GM19467 (cell line): ENCODE data around the gene IPO11.
"Not testable (repeated sequence)": the region's sequence is repeated elsewhere in the genome, so short reads cannot be mapped to it uniquely, and the experiment has no call there.

Experiments used
- ATAC-seq: cut with Tn5 transposase; IDR thresholded peaks from one replicate; pipeline ENCODE4 v1.9.1; 2021; ENCODE audit warnings: mild to moderate bottlenecking, moderate library complexity; ENCODE audit not compliant: unreplicated experiment

Gene IPO11

DNA sequence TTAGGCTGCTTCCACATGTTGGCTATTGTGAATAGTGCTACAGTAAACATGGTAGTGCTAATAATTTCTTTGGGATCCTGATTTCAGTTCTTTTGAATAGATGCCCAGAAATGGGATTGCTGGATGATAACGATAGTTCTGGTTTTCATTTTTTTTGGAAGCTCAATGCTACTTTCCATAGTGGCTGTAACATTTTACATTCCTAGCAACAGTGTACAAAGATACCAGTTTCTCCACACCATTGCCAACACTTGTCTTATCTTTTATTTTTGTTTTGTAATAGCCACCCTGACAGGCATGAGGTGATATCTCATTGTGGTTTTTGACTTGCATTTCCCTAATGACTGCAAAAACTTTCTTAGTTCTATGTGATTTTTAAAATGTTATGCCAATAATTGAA is 97.2 kb downstream of the IPO11 start:
- no peak for ATAC-seq

DNA sequence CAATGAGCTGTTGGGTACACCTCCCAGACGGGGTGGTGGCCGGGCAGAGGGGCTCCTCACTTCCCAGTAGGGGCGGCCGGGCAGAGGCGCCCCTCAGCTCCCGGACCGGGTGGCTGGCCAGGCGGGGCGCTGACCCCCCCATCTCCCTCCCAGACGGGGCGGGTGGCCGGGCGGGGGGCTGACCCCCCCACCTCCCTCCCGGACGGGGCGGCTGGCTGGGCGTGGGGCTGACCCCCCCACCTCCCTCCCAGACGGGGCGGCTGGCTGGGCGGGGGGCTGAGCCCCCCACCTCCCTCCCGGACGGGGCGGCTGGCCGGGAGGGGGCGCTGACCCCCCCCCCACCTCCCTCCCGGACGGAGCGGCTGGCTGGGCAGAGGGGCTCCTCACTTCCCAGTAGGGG is 100.5 kb downstream of the IPO11 start:
- ATAC-seq: not testable (repeated sequence)

DNA sequence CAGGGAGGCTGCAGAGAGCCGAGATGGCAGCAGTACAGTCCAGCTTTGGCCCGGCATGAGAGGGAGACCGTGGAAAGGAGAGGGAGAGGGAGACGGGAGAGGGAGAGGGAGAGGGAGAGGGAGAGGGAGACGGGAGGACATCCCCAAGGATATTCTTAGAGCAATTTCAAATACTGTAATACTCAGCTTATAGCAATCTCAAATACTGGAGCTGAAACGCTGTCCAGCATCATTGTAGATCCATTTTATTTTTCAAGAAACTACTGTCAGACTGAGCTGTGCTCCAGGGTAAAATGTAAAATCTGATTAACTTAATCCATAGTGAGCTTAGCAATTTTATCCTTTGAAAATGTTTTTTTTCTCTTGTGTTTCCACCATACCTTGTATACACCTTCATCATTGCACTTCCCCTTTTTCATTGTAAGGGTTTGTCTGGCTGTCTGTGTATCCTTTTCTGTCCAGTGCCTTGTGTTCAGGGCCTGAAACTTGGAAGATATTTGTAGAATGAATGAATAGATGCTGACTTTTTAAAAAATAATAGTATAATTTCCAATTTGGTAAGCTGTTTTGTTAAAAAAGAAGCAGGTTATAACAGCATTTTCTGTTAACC is 102.1 kb downstream of the IPO11 start:
- ATAC-seq: no peak

DNA sequence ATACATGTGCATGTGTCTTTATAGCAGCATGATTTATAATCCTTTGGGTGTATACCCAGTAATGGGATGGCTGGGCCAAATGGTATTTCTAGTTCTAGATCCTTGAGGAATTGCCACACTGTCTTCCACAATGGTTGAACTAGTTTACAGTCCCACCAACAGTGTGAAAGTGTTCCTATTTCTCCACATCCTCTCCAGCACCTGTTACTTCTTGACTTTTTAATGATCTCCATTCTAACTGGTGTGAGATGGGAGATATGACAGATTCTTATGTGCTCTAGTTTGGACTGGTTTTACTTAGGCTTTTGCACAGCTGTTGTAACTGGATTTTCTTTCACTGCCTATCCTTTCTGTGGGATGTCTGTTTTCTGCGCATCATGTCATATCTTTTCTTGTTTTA is 108.2 kb downstream of the IPO11 start:
- not testable (repeated sequence) for ATAC-seq

DNA sequence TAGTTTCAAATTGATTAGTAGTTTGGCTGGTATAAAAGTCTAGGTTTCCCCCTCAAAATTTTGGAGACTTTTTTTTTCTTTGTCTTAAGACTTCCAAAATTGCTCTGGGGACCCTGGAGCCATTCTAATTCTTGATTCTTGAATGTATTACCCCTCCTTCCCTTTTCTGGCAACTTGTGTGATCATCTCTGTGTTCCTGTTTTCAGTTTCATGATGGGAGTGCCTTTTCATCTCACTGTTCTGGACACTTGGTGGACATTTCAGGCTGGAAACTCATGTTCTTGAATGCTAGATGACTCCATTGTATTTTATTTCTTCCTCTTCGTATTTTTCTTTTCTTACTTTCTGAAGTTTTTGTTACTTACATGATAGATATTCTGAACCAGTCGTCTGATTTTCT is 108.8 kb downstream of the IPO11 start:
- ATAC-seq: no peak

DNA sequence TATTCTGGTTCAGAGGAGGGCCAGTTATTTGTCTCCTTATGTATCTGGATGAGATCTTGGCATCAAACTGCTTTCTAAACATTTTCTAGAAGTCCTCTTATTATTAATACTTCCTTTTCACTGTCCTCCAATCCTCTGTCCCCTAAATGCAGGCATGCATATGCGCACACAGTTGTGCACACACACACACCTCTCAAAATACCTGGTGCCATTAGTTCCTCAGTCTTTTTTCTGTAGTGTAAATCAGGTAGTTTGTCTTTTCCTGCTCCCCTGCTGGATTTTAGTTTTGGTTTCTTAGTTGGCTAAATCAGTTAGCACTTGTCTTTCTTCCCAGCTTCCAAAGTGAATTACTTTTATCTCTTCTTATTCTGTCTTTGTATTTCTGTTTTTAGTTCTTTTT is 110.2 kb downstream of the IPO11 start:
- ATAC-seq: no peak

DNA sequence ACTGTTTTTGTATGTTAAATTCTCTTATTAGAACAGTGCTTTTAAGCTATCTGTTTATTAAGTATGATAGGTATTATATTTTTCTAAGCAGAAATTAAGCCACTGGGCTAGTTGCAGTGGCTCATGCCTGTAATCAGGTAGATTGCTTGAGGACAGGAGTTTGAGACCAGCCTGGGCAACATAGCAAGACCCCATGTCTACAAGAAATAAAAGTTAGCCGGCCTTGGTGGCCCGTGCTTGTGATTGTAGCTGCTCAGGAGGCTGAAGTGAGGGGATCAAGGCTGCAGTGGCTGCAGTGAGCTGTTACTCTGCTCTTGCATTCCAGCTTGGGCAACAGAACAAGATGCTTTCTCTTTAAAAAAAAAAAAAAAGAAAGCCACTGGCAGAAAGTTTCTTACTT is 121.0 kb downstream of the IPO11 start:
- no peak for ATAC-seq

DNA sequence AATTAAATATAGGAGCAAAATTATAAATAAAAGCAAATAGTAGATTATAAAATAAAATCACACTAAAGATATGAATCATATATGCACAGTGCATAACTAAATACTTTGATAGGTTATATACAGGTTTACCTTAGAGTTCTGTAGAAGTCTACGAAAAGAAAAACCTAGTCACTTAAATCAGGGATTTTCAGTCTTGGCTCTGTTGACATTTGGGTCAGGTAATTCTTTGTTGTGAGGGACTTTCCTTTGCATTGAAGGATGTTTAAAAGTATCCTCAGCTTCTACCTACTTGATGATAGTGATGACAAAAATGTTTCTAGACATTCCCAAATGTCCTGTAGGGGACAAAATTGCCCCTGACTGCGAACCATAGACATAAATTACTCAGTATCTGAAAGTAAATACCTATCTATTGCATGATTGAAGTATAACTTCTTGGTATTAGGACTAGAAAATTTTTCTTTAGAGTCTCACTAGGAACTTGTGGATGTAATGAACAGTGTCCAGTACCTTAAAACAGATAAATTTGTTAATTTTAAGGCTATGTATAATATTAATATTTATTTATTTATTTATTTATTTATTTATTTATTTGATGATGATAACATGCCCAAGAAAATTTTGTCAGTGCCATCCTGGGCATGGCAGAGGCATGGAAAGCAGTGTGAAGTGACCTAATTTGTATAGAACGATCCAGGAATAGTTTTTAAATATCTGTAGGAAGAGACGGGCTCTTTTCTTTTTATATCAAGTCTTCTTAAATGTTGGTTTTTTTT is 122.1 kb downstream of the IPO11 start:
- ATAC-seq: no peak

DNA sequence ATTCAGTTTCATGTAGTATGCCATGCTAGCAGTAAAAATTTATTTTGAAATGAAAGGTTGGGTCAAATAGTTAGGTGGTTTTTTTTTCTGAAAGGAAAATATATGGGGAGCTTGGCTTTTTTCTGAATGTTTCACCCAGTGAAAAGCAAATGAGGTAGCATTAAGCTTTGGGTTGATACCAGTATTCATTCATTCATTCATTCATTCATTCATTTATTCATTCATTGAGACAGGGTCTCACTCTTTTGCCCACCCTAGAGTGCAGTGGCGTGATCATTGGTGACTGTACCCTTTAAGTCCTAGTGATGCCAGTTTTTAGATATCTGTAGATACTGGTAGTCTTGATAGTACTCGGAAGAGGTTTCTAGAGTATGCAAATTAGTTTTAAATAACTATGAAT is 123.7 kb downstream of the IPO11 start:
- ATAC-seq: no peak

DNA sequence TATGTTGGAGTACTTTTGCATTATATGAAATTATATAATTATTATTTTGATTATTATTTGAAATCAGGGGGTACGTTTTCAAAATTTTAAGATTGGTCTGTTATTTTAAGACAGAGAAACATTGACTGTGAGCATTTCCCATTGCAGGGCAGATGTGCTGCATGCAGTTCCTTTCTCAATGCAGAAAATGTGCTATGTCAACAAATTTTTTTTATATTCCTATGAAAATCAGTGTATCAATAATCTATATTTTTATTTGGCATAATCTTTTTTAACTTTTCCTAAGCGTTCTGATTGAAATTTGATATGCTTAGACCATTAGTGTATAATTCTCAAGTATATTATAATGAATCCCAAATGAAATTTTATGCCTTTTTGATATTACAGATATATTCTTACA is 124.2 kb downstream of the IPO11 start:
- ATAC-seq: no peak

DNA sequence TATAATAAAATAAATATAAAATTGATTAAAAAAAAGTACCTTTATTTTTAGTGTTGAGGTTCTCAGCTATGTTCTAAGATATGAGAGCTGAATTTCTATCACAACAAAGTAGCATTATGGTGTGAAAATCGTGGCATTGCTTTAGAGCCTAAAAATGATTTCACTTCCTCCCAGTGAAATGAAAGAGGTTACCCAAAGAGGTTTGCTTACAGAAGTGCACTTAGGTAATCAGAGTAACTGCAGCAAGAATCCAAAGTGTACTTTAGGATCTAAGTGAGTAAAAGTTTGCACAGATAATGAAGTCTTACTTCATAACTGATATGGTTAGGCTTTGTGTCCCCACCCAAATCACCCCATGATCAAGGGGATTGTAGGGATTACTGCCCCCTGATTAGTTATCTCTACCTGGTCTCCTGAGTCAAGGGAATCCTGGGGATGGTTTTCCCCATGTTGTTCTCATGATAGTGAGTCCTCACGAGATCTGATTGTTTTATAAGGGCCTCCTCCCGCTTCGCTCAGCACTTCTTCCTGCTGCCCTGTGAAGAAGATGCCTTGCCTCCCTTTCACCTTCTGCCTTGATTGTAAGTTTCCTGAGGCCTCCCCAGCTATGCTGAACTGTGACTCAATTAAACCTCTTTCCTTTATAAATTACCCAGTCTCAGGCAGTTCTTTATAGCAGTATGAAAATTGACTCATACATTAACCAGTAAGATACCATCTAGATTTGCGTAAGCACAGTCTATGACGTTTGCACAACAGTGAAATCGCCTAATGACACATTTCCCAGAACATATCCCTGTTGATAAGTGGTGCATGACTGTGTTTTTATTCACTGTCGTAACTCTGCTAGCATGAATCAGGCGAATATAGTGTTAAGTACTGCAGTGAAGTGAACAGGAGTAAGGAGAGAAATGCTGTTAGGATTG is 125.7 kb downstream of the IPO11 start:
- no peak for ATAC-seq

DNA sequence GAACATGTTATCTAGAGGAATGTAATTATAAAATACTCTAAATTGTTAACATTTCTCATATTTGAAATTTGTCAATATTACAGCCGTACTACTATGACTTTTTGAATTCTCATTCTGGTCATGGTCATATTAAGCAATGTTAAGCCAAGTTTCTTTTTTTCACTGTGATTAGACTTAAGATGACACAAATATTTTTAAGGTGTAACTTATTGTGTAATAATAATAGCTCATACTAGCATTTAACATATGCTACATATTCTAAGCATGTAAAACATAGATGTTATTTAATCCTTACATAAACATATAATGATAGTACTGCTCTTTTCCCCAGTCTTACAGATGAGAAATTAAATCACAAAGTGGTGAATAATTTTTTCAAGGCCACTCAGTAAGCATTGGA is 130.2 kb downstream of the IPO11 start:
- no peak for ATAC-seq

DNA sequence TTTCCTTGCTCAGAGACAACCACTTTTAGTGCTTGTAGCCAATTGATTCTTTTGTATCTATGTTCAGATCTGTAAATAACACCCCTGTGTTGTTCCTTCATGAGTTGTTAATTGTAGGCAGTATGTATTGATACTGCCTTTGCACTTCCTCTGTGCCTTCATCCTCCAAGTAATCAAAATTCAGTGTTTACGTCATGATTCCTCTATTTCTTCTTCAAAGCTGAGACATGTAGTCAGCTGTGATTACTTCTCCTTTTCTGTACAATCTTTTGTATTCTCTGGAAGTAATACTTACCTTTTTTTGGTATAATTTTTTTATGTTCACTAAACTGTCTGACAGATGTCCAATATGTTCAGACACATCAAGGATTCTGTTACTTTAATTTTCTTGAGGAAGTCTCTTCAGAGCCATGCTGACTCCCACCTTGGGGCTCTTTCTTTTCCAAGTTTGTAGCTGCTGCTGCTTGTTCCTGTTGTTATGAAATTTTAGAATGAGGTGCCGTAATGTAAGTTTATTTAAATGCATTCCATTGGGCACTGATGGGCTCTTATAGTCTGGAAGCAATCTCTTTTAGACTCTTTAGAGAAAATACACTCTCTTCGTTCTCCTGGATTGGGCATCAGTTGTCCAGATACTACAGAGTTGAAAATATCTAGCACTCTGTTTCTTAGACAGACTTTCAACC is 135.5 kb downstream of the IPO11 start:
- ATAC-seq: no peak

DNA sequence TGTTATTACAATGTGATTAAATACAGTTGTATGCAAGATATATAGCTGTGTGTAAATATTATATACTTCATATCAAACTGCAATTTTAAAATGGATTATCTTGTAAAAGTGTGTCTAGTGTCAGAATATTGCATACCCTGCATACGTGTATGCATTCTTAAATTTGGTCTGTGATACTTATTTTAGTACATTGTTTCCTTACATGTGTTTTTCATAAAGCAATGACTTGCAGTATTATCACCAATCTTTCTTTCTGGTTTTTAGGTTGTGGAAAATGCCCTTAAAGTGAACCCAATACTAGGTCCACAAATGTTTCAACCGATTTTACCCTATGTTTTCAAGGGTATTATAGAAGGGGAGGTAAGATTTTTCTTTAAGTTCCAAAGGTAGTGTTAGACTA is 137.5 kb downstream of the IPO11 start:
- no peak for ATAC-seq

DNA sequence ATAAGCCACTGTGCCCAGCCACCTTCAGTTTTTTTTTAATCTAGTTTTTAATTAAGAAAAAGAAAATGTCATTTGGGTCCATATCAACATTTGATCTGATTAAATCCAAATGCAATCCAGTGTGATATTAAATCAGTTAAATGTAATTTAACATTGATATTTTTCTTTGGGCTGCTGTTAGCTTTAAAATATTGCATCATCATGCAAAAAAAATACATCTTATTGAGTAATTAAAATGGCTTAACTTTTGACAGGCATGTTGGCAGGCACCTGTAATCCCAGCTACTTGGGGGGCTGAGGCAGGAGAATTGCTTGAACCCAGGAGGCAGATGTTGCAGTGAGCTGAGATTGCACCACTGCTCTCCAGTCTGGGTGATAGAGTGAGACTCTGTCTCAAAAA is 143.4 kb downstream of the IPO11 start:
- ATAC-seq: no peak

DNA sequence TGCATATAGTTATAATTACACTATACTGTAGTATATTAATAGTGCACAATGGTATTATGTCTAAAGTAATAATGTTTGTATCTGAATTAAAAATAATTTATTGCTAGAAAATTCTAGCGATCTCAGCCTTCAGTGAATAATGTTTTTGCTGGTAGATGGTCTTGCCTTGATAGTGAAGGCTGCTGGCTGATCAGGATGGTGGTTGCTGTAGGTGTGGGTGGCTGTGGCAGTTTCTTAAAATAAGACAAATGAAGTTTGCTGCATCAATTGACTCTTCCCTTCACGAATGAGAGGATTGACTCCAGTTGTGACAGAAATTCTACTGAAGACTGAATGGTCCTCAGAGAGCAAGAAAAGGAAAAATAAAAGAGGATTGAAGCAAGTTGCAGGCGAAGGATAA is 146.4 kb downstream of the IPO11 start:
- ATAC-seq: no peak

DNA sequence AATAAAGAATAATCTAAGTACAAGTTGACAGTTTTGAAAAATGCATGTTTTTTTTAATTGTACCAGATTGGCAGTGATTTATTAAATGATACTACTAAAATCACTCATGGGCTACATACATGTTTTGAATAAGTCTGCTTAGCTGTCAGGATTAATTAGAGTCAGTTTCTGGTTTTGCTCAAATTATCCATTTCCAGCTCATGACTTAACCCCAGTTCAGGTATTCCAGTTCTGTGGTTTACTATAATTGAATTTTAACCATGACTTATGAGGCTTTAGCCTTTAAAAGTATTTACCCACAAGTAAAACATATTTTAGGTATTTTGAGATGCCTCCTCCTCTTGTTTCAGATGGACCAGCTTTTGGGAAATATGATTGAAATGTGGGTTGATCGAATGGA is 148.2 kb downstream of the IPO11 start:
- ATAC-seq: no peak

DNA sequence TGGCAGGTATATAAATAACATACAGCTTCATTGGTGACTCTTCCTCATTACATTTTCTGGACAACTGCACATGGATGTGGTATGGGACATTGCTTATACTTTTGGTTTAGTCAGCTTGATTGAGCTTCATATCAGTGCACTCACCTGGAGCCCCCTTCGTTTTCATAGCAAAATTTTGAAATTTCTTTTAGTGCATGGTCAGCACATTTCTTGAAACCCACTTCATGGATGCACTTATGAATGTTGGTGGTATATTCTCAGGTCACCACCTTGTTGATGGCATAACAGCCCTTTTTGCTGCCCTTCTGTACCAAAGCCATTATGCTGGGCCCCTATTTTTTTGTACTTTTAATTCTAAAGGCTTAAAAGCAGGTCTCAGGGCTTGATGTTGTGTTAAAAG is 149.3 kb downstream of the IPO11 start:
- no peak for ATAC-seq

DNA sequence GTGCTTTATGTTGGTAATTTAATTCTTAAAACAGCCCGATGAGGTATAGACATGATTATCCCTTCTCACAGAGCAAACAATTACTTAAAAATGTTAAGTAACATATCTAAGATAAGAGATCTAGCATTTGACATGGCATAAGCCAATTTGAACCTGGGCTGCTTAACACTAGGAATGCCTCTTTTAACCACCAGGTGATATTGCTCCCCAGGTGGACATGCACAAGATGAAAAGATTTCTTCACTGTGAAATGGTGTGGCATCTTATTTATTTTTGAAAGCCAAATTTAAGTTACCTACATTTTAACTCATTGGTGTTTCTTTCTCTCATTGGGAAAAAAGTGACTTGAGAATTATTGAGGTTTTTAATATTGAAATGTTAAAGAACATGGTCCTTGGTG is 150.3 kb downstream of the IPO11 start:
- no peak for ATAC-seq

DNA sequence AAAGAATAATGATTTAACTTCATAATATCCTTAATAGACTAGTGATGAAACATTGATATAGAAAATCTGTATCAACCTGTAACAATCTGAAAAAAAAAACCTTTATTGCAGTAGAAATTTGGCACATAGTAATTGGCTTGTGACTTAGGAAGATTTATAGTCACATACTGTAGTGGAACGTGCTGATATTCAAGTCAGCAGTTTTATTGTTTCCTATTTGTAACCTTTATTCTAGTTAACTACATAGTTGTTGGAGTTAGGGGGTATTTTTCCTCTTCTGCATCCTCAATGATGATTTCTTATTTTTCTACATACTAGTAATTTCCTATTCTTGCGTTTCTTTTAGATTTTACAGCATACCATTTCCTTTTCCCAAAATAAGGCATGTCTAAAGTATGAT is 151.5 kb downstream of the IPO11 start:
- ATAC-seq: no peak

DNA sequence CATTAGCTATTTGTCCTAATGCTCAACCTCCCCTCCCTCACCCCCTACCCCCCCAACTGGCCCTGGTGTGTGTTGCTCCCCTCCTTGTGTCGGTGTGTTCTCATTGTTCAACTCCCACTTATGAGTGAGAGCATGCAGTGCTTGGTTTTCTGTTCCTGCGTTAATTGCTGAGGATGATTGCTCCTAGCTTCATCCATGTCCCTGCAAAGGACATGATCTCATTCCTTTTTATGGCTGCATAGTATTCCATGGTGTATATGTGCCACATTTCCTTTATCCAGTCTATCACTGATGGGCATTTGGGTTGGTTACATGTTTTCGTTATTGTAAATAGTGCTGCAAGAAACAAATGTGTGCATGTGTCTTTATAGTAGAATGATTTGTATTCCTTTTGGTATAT is 153.2 kb downstream of the IPO11 start:
- not testable (repeated sequence) for ATAC-seq
